Spleen (tissue), 7 donors: ENCODE results near the gene GNAO1.

Experiments used
- POLR2A ChIP-seq, 3 donors: fragments of 450-650 bp; IDR thresholded peaks; one replicate each; pipeline ENCODE4 v1.5.1; 2017; ENCODE audit warnings: antibody characterized with exemption in 3 of 3, mild to moderate bottlenecking in 1 of 3
- POLR2AphosphoS5 ChIP-seq, 3 donors: sonication (generic); formaldehyde crosslinking; IDR thresholded peaks; one replicate each; pipeline ENCODE4 v1.5.1; 2017; ENCODE audit warnings: antibody characterized with exemption in 3 of 3
- TF ChIP-seq, protein P1 (sequence below), 11 experiments: fragments of 200-600 bp in 7 of 11; fragments of 450-650 bp in 4 of 11; sonication (generic) in 4 of 11; IDR thresholded peaks in 8 of 11; conservative IDR thresholded peaks in 3 of 11; 1 replicate in 7 of 11; 2 replicates in 4 of 11; pipeline versions ENCODE4 v1.4.0 to v1.8.0; 2016 to 2021; ENCODE audit warnings: antibody characterized with exemption in 11 of 11, inconsistent platforms in 4 of 11, mild to moderate bottlenecking in 1 of 11
- donor health status: DM: no; HTN: no; CAD: no; lungs with moderate emphysema.
- donor health status: DM: no; HTN: no; CAD: no.
- donor health status: DM: no; HTN: no; CAD: no.

DNA sequence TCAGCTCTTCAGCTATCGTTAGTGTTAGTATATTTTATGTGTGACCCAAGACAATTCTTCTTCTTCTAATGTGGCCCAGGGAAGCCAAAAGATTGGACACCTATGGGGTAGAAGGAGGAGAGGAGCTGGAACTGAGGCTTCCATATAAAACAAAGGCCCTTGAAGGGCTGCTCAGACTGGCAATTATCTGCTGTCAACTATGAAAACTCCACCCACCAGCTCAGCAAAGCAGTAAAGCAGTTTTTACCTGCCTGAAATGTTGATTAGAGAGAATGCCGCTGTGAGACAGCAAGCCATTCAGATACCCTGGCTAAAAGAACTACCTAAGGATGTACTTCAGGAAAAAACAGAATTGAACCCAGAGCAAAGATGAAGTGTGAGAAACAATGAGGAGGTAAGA is 45.9 kb upstream of the GNAO1 start:
- TF ChIP-seq, protein P1, sequence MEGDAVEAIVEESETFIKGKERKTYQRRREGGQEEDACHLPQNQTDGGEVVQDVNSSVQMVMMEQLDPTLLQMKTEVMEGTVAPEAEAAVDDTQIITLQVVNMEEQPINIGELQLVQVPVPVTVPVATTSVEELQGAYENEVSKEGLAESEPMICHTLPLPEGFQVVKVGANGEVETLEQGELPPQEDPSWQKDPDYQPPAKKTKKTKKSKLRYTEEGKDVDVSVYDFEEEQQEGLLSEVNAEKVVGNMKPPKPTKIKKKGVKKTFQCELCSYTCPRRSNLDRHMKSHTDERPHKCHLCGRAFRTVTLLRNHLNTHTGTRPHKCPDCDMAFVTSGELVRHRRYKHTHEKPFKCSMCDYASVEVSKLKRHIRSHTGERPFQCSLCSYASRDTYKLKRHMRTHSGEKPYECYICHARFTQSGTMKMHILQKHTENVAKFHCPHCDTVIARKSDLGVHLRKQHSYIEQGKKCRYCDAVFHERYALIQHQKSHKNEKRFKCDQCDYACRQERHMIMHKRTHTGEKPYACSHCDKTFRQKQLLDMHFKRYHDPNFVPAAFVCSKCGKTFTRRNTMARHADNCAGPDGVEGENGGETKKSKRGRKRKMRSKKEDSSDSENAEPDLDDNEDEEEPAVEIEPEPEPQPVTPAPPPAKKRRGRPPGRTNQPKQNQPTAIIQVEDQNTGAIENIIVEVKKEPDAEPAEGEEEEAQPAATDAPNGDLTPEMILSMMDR (IDR thresholded peaks at IDR 0.05 in 8 of 11, conservative IDR thresholded peaks at IDR 0.05 in 3 of 11): no peak
- TF ChIP-seq POLR2AphosphoS5 (IDR thresholded peaks at IDR 0.05) (no peak), POLR2A (IDR thresholded peaks at IDR 0.05) (no peak)
